GM12878 (cell line): Measurements from ENCODE around the gene CAV2. TPM values are rescaled to one million over a fixed set of nuclear protein-coding genes. Genes with fewer than 3 reads are reported as not detected.

Experiments
- ATAC-seq: fragments of 200-7000 bp; cut with Tn5 transposase; 3 replicates; pipeline ENCODE4 v1.9.1; 2020; ENCODE audit warnings: mild to moderate bottlenecking, moderate library complexity
- BruUV-seq: library from RNA; stranded (reverse); fragments of 400-500 nt; replicated peaks from 2 replicates; lab custom pipeline; 2021; lab: Mats Ljungman, UMichigan
- CTCF ChIA-PET: fragments of 300-600 bp; sonication (Branson Sonifier 250); formaldehyde crosslinking; extraction: SDS; loops from one replicate; lab custom pipeline; 2021; ENCODE audit warnings: inconsistent platforms; lab: Yijun Ruan, JAX
- POLR2A ChIA-PET: fragments of 350-600 bp; formaldehyde crosslinking; extraction: SDS; loops from one replicate; lab custom pipeline; 2021; ENCODE audit warnings: inconsistent platforms; lab: Charles Lee
- RAD21 ChIA-PET: fragments of 300-600 bp; sonication (Branson Sonifier 250); formaldehyde crosslinking; loops from one replicate; lab custom pipeline; 2023; ENCODE audit warnings: antibody characterized with exemption; ENCODE audit not compliant: unreplicated experiment; lab: Charles Lee
- SMC1A ChIA-PET: fragments of 300-600 bp; sonication (Branson Sonifier 250); formaldehyde crosslinking; loops from one replicate; lab custom pipeline; 2023; ENCODE audit not compliant: unreplicated experiment, uncharacterized antibody; lab: Charles Lee
- DNase-seq: peaks from one replicate; pipeline ENCODE4 v3.0.0-alpha.2; 2011; ENCODE audit warnings: low read depth, low spot score
- FAIRE-seq: peaks from 3 replicates; lab custom pipeline; 2011; peaks lifted over from hg19 to GRCh38; lab: Jason Lieb, UNC
- H2AFZ ChIP-seq: 2 replicates; pipeline ENCODE4 v1.6.0; 2011; ENCODE audit warnings: low read depth, low read length, control low read depth; ENCODE audit not compliant: control insufficient read depth
- H3K27ac ChIP-seq: 2 replicates; pipeline ENCODE4 v1.5.1; 2011; ENCODE audit warnings: control low read depth; ENCODE audit not compliant: control insufficient read depth, insufficient read depth
- H3K27me3 ChIP-seq, 2 experiments: replicated peaks in 1 of 2; 2 replicates each; pipeline versions ENCODE4 v1.6.0 to v1.6.1; 2011; ENCODE audit warnings: low read length in 1 of 2; ENCODE audit not compliant: control insufficient read depth in 2 of 2, insufficient read depth in 2 of 2
- H3K36me3 ChIP-seq, 2 experiments: 2 replicates each; pipeline ENCODE4 v1.5.1; 2011; ENCODE audit warnings: low read length in 1 of 2; ENCODE audit not compliant: control insufficient read depth in 2 of 2, insufficient read depth in 2 of 2
- H3K4me1 ChIP-seq: 2 replicates; pipeline ENCODE4 v1.6.1; 2011; ENCODE audit warnings: mild to moderate bottlenecking, low read length, moderate library complexity, mixed read lengths; ENCODE audit not compliant: control insufficient read depth, insufficient read depth
- H3K4me2 ChIP-seq: 2 replicates; pipeline ENCODE4 v1.6.0; 2011; ENCODE audit warnings: control low read depth; ENCODE audit not compliant: control insufficient read depth, insufficient read depth
- H3K4me3 ChIP-seq: fragments of 200-600 bp; sonication (generic); 2 replicates; pipeline ENCODE4 v1.5.1; 2016
- H3K79me2 ChIP-seq: 2 replicates; pipeline ENCODE4 v1.6.0; 2011; ENCODE audit warnings: low read length; ENCODE audit not compliant: control insufficient read depth, insufficient read depth
- H3K9ac ChIP-seq: 2 replicates; pipeline ENCODE4 v1.8.0; 2011; ENCODE audit warnings: low read length, control low read depth, mixed read lengths; ENCODE audit not compliant: control insufficient read depth, insufficient read depth
- H3K9me3 ChIP-seq: replicated peaks from 3 replicates; pipeline ENCODE4 v1.5.1; 2011; ENCODE audit warnings: mild to moderate bottlenecking, low read length; ENCODE audit not compliant: control insufficient read depth, insufficient read depth
- H4K20me1 ChIP-seq: 2 replicates; pipeline ENCODE4 v1.6.0; 2011; ENCODE audit not compliant: control insufficient read depth, insufficient read depth
- CHD2 ChIP-seq: IDR thresholded peaks from 2 replicates; pipeline ENCODE4 v1.6.1; 2011; ENCODE audit warnings: low read depth, low read length, improper control_type of control experiment, borderline replicate concordance
- ETV6 ChIP-seq, 2 experiments: fragments of 450-650 bp in 1 of 2; IDR thresholded peaks in 1 of 2; conservative IDR thresholded peaks in 1 of 2; 2 replicates each; pipeline ENCODE4 v1.6.1; 2014; ENCODE audit warnings: antibody characterized with exemption in 1 of 2, borderline replicate concordance in 1 of 2, low read depth in 1 of 2, mild to moderate bottlenecking in 1 of 2, moderate library complexity in 1 of 2
- HDAC2 ChIP-seq: fragments of 200-600 bp; sonication (generic); IDR thresholded peaks from 2 replicates; pipeline ENCODE4 v1.6.1; 2017
- MXI1 ChIP-seq: fragments of 150-350 bp; IDR thresholded peaks from 2 replicates; pipeline ENCODE4 v1.6.1; 2011; ENCODE audit warnings: low read depth, mild to moderate bottlenecking, inconsistent platforms, low read length, improper control_type of control experiment
- RELB ChIP-seq: fragments of 450-650 bp; IDR thresholded peaks from 2 replicates; pipeline ENCODE4 v1.6.1; 2017; ENCODE audit warnings: low read depth, mild to moderate bottlenecking, moderate library complexity
- RFX5 ChIP-seq: IDR thresholded peaks from 2 replicates; pipeline ENCODE4 v1.6.1; 2011; ENCODE audit warnings: low read depth, low read length, improper control_type of control experiment
- SREBF1 ChIP-seq: IDR thresholded peaks from 2 replicates; pipeline ENCODE4 v1.6.1; 2012; ENCODE audit warnings: mild to moderate bottlenecking, low read length
- SUPT20H ChIP-seq: IDR thresholded peaks from 2 replicates; pipeline ENCODE4 v1.6.1; 2011; ENCODE audit warnings: low read depth, mild to moderate bottlenecking, low read length, moderate library complexity, borderline replicate concordance; ENCODE audit not compliant: control insufficient read depth
- TAF1 ChIP-seq: IDR thresholded peaks from 2 replicates; pipeline ENCODE4 v1.6.1; 2011; ENCODE audit warnings: mild to moderate bottlenecking, low read depth, low read length, borderline replicate concordance
- ZNF622 ChIP-seq: fragments of 450-650 bp; IDR thresholded peaks from 2 replicates; pipeline ENCODE4 v1.6.1; 2017; ENCODE audit warnings: mild to moderate bottlenecking, inconsistent platforms
- WGBS: methylation state at CpG from one replicate; pipeline ENCODE4 v1.1.6; 2016; ENCODE audit warnings: low lambda C conversion rate; ENCODE audit not compliant: insufficient replicate concordance, insufficient coverage; ENCODE audit errors: missing lambda C conversion rate; 5-methylcytosine and 5-hydroxymethylcytosine counted together
- in situ Hi-C: fragments of 300-500 bp; cut with MboI; formaldehyde crosslinking; loops from 9 replicates; pipeline ENCODE4 v1.14.3; 2018; ENCODE audit warnings: mixed read lengths
- intact Hi-C: fragments of 100-400 bp; cut with micrococcal nuclease; formaldehyde crosslinking; loops from one replicate; pipeline ENCODE4 v1.14.2; 2022; ENCODE audit not compliant: unreplicated experiment
- polyA plus RNA-seq, 11 experiments: library from polyadenylated mRNA; depleted of rRNA in 4 of 11; unstranded in 6 of 11; stranded (reverse) in 5 of 11; fragments of >200 nt; fragmentation: Nextera tagmentation in 4 of 11; fragmentation: Illumina TruSeq in 1 of 11; extraction: Ambion mirVana in 4 of 11; extraction: Trizol in 1 of 11; gene quantifications; 1 replicate in 1 of 11; 2 replicates in 10 of 11; pipeline versions ENCODE4 v1.2.1 to v1.2.3, GENCODE V29; 2011 to 2016; ENCODE audit warnings: inconsistent platforms in 2 of 11, missing spikeins in 2 of 11, low read depth in 1 of 11
- total RNA-seq, 4 experiments: library from RNA; depleted of rRNA in 3 of 4; stranded (reverse); fragments of >200 nt in 3 of 4; fragmentation: Illumina TruSeq in 1 of 4; extraction: Trizol in 1 of 4; gene quantifications; 2 replicates each; pipeline versions ENCODE4 v1.2.1 to v1.2.3, GENCODE V29; 2013 to 2021
- TF ChIP-seq, protein P1 (sequence below): fragments of 450-650 bp; IDR thresholded peaks from 2 replicates; pipeline ENCODE4 v1.6.1; 2017; ENCODE audit warnings: mild to moderate bottlenecking, moderate library complexity
- TF ChIP-seq, protein P2 (sequence below): IDR thresholded peaks from 2 replicates; pipeline ENCODE4 v1.6.1; 2011; ENCODE audit warnings: borderline replicate concordance, low read depth, mild to moderate bottlenecking, moderate library complexity, mixed read lengths, low read length; ENCODE audit not compliant: insufficient read depth; ENCODE audit errors: extremely low read length
- TF ChIP-seq, protein P3 (sequence below): fragments of 150-350 bp; IDR thresholded peaks from 2 replicates; pipeline ENCODE4 v1.6.1; 2016; ENCODE audit warnings: low read depth, low read length

The CAV2 gene
- total and polyA plus RNA-seq, 10 of the 15 experiments (the other 5 are each of a cell fraction or from before 2014, with no cell fraction given) = 0.77 to 11.4 (median 2.5) TPM

DNA sequence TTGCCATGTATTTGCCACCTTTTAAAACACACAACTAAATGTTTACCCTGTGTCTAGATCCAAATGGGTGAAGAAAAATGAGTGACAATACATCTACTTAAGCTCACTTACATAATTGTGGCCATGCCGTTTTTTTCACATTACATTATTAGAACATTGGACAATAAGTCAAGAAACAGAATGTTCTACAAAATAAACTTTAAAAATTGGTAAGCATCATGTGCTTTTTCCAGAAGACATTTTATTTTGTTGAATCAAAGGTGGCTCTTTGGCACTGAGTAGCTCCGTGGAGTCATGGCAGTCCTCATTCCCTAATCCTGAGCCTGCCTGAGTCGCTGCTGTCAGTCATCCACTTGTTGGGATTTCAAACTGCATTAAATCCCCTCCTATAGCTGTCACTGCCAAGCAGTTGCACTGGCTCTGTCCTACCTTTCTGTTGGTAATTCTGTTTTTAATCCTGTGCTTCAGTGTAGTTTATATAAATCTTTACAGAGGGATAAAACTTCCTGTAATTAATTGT, 57.6 kb downstream of the CAV2 start:
- intact Hi-C loops = no loop called here
- H3K27me3 ChIP-seq = no peaks in the 10 kb centered on the region
- POLR2A ChIA-PET = no interaction called here
- H3K4me1 ChIP-seq = no peaks in the 10 kb centered on the region
- no peak overlapping the region for H3K4me3 ChIP-seq
- CTCF ChIA-PET = no interaction called here
- ATAC-seq = no peak
- H2AFZ ChIP-seq = no peak overlapping the region
- SMC1A ChIA-PET = interaction anchor here (0.6 kb wide), 1 partner anchor 13 kb away, joined by 3 read pairs; no protein-coding TSS in a partner anchor
- RAD21 ChIA-PET = no interaction called here
- FAIRE-seq = no peak
- no peak overlapping the region for H3K27ac ChIP-seq
- no peaks in the 10 kb centered on the region for H4K20me1 ChIP-seq
- in situ Hi-C loops = no loop called here
- no peaks in the 10 kb centered on the region for H3K36me3 ChIP-seq
- no peaks in the 10 kb centered on the region for H3K79me2 ChIP-seq
- no peak overlapping the region for H3K4me2 ChIP-seq
- BruUV-seq = no TSS peak
- no peaks in the 10 kb centered on the region for H3K9me3 ChIP-seq
- DNase-seq = no peak
- no peak overlapping the region for H3K9ac ChIP-seq
- 70% methylated on average over 3 of the region's 3 CpGs for WGBS
- TF ChIP-seq, protein P1, sequence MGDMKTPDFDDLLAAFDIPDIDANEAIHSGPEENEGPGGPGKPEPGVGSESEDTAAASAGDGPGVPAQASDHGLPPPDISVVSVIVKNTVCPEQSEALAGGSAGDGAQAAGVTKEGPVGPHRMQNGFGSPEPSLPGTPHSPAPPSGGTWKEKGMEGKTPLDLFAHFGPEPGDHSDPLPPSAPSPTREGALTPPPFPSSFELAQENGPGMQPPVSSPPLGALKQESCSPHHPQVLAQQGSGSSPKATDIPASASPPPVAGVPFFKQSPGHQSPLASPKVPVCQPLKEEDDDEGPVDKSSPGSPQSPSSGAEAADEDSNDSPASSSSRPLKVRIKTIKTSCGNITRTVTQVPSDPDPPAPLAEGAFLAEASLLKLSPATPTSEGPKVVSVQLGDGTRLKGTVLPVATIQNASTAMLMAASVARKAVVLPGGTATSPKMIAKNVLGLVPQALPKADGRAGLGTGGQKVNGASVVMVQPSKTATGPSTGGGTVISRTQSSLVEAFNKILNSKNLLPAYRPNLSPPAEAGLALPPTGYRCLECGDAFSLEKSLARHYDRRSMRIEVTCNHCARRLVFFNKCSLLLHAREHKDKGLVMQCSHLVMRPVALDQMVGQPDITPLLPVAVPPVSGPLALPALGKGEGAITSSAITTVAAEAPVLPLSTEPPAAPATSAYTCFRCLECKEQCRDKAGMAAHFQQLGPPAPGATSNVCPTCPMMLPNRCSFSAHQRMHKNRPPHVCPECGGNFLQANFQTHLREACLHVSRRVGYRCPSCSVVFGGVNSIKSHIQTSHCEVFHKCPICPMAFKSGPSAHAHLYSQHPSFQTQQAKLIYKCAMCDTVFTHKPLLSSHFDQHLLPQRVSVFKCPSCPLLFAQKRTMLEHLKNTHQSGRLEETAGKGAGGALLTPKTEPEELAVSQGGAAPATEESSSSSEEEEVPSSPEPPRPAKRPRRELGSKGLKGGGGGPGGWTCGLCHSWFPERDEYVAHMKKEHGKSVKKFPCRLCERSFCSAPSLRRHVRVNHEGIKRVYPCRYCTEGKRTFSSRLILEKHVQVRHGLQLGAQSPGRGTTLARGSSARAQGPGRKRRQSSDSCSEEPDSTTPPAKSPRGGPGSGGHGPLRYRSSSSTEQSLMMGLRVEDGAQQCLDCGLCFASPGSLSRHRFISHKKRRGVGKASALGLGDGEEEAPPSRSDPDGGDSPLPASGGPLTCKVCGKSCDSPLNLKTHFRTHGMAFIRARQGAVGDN = no peak
- TF ChIP-seq, protein P2, sequence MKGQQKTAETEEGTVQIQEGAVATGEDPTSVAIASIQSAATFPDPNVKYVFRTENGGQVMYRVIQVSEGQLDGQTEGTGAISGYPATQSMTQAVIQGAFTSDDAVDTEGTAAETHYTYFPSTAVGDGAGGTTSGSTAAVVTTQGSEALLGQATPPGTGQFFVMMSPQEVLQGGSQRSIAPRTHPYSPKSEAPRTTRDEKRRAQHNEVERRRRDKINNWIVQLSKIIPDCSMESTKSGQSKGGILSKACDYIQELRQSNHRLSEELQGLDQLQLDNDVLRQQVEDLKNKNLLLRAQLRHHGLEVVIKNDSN = no peak
- TF ChIP-seq RELB = no peak
- TF ChIP-seq RFX5 = no peak
- no peak for TF ChIP-seq ZNF622
- TF ChIP-seq TAF1 = no peak
- no peak for TF ChIP-seq ETV6 (conservative IDR thresholded peaks at IDR 0.05 in 1 of 2, IDR thresholded peaks at IDR 0.05 in 1 of 2; ENCODE audit: borderline replicate concordance in 1 of 2, low read depth in 1 of 2)
- no peak for TF ChIP-seq CHD2
- TF ChIP-seq MXI1 = no peak
- no peak for TF ChIP-seq SUPT20H
- no peak for TF ChIP-seq HDAC2
- no peak for TF ChIP-seq SREBF1
- TF ChIP-seq, protein P3, sequence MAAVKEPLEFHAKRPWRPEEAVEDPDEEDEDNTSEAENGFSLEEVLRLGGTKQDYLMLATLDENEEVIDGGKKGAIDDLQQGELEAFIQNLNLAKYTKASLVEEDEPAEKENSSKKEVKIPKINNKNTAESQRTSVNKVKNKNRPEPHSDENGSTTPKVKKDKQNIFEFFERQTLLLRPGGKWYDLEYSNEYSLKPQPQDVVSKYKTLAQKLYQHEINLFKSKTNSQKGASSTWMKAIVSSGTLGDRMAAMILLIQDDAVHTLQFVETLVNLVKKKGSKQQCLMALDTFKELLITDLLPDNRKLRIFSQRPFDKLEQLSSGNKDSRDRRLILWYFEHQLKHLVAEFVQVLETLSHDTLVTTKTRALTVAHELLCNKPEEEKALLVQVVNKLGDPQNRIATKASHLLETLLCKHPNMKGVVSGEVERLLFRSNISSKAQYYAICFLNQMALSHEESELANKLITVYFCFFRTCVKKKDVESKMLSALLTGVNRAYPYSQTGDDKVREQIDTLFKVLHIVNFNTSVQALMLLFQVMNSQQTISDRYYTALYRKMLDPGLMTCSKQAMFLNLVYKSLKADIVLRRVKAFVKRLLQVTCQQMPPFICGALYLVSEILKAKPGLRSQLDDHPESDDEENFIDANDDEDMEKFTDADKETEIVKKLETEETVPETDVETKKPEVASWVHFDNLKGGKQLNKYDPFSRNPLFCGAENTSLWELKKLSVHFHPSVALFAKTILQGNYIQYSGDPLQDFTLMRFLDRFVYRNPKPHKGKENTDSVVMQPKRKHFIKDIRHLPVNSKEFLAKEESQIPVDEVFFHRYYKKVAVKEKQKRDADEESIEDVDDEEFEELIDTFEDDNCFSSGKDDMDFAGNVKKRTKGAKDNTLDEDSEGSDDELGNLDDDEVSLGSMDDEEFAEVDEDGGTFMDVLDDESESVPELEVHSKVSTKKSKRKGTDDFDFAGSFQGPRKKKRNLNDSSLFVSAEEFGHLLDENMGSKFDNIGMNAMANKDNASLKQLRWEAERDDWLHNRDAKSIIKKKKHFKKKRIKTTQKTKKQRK = no peak
